Measurements from ENCODE around the gene KCNH4. TPM values are rescaled to one million over a fixed set of nuclear protein-coding genes. Genes with fewer than 3 reads are reported as not detected.
A peak's percentile ranks its signal among the peaks of the same experiment; 100 is the strongest.

Gene KCNH4
- total RNA-seq, 6 donors from 2014 or later: under 0.01 to 0.27 TPM; not detected in 4

DNA sequence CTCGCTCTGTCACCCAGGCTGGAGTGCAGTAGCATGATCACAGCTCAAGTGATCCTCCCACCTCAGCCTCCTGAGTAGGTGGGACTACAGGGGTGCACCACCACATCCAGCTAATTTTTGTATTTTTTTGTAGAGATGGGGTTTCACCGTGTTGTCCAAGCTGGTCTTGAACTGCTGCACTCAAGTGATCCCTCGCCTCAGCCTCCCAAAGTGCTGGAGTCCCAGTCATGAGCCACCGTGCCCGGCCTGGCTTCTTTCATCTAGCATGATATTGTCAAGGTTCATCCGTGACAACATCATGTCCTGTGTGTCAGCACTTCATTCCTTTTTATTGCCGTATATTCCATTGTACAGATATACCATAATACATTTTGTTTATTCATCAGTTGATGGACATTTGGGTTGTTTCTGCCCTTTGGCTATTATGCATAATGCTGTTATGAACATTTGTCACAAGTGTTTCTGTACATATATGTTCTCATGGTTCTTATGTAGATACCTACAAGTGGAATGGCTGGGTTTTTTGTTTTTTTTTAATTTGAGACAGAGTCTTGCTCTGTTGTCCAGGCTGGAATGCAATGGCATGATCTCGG lies 16.7 kb upstream of the KCNH4 start:
- H3K36me3 ChIP-seq: peaks cover 0 to 34% (median 18%) of the 10 kb centered on the region in 4 donors
- no peak for DNase-seq
- no peaks in the 10 kb centered on the region for H3K27me3 ChIP-seq
- no peak overlapping the region for H3K27ac ChIP-seq
- TF ChIP-seq, protein P1, sequence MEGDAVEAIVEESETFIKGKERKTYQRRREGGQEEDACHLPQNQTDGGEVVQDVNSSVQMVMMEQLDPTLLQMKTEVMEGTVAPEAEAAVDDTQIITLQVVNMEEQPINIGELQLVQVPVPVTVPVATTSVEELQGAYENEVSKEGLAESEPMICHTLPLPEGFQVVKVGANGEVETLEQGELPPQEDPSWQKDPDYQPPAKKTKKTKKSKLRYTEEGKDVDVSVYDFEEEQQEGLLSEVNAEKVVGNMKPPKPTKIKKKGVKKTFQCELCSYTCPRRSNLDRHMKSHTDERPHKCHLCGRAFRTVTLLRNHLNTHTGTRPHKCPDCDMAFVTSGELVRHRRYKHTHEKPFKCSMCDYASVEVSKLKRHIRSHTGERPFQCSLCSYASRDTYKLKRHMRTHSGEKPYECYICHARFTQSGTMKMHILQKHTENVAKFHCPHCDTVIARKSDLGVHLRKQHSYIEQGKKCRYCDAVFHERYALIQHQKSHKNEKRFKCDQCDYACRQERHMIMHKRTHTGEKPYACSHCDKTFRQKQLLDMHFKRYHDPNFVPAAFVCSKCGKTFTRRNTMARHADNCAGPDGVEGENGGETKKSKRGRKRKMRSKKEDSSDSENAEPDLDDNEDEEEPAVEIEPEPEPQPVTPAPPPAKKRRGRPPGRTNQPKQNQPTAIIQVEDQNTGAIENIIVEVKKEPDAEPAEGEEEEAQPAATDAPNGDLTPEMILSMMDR (IDR thresholded peaks at IDR 0.05): no peak
- no peak for TF ChIP-seq POLR2AphosphoS5 (IDR thresholded peaks at IDR 0.05)
- no peak for TF ChIP-seq POLR2A (IDR thresholded peaks at IDR 0.05)
- no peak for TF ChIP-seq EP300 (IDR thresholded peaks at IDR 0.05)
- H3K9me3 ChIP-seq: no peaks in the 10 kb centered on the region
- no peak for ATAC-seq (ENCODE audit: low FRiP score in 2 of 2)
- H3K4me3 ChIP-seq: no peak overlapping the region
- WGBS, 2 donors: 90 to 91% methylated on average over 8 of the region's 8 CpGs
- peaks cover 16 to 20% (median 19%) of the 10 kb centered on the region in 4 donors for H3K4me1 ChIP-seq

DNA sequence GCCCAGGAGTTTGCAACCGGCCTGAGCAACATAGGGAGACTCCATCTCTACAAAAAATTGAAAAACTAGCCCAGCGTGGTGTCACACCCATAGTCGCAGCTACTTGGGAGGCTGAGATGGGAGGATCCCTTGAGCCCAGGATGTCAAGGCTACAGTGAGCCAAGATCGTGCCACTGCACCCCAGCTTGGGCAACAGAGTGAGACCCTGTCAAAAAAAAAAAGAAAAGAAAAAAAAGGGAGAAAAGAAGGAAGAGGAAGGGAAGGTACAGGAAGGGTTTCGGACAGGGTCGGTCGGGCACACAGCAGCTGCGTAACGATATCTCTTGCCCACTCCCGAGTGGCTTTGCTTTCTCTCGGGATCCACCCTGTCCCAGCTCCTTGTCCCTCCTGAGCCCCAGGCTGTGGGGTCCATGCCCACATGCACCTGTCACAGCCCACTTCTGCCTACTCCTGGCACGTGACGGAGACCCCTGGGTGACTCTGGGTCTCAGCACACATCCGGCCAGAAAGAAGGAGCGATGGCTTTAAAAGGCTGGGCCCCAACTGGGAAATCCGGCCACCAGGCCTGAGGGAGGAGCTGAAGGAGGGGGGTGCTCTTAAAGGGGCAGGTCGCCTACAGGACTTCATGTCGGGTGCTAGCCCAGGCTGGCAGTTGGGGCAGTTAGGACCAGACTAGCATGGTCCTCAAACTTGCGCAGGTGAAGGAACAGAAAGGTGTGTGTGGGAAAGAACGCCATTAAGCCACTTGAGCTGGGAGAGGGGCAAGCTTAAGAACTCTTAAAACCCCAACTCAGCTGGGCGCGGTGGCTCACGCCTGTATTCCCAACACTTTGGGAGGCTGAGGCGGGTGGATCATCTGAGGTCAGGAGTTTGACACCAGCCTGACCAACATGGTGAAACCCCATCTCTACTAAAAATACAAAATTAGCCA lies 13.3 kb upstream of the KCNH4 start, which contains the start of gene GHDC:
GHDC (minus strand) TSS at position 526 of the 931 bp plus-strand sequence. CDS start 913 bp downstream, outside the sequence.
- Histone ChIP-seq H3K4me3 (peak within 1 kb of the TSS; percentile 74 to 89 (median 76)), H3K27ac (peak within 1 kb of the TSS; percentile 80 to 93 (median 90)), H3K4me1 (peaks cover 16 to 24% (median 19%) of the 10 kb centered on the region in 4 donors), H3K9me3 (no peaks in the 10 kb centered on the region), H3K36me3 (peaks cover 0 to 11% (median 0%) of the 10 kb centered on the region in 4 donors), H3K27me3 (no peaks in the 10 kb centered on the region)
- TF ChIP-seq, protein P1 (IDR thresholded peaks at IDR 0.05): peak in 2 of 6 experiments; percentile 10 to 47
- TF ChIP-seq EP300 (IDR thresholded peaks at IDR 0.05) (peak in 1 of 4 donors; percentile 11), POLR2A (IDR thresholded peaks at IDR 0.05) (peak in 1 of 4 donors; percentile 65), POLR2AphosphoS5 (IDR thresholded peaks at IDR 0.05) (peak; percentile 39 to 80)
- peak in 1 of 2 donors; percentile 92 for DNase-seq
- peak; percentile 87 to 96 for ATAC-seq (ENCODE audit: low FRiP score in 2 of 2)
- 19 to 21% methylated on average over 23 to 24 of the region's 24 CpGs for WGBS, 2 donors

DNA sequence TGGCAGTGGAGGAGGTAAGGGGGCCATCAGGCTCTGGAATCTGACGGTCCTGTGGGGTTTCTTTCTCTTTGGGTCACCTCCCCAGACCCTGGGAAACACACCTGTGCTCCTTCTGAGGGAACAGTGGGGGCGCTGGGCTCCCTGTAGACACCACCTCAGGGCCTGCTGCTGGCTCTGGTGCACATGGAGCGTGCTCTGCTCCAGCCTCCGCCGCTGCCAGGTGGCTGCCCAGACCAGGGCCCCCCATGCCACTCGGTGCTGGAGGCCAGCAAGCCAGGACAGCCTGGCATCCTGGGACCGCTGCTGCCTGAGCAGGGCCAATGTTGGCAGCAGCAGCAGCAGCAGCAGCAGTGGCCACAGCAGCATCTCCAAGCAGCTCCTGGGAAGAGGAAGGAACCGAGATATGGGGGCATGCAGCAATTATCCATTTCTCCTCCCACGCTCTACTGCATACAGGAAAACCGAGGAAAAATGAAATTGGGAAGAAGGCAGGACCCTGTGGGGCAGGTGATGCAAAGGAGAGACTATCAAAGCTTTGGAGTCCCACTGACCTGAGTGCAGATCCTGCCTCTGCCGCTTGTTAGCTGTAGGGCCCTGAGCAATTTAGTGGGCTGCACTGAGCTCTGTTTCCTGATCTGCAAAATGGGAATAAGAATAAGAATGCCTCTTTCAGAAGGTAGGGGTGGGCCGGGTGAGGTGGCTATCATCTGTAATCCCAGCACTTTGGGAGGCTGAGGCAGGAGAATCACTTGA lies 12.4 kb upstream of the KCNH4 start:
- no peaks in the 10 kb centered on the region for H3K9me3 ChIP-seq
- ATAC-seq (ENCODE audit: low FRiP score in 2 of 2): no peak
- WGBS, 2 donors: 72 to 73% methylated on average over 7 to 11 of the region's 12 CpGs
- peaks cover 0 to 10% (median 0%) of the 10 kb centered on the region in 4 donors for H3K36me3 ChIP-seq
- H3K4me1 ChIP-seq: peaks cover 16 to 24% (median 19%) of the 10 kb centered on the region in 4 donors
- no peak for DNase-seq
- TF ChIP-seq POLR2A (IDR thresholded peaks at IDR 0.05) (no peak), POLR2AphosphoS5 (IDR thresholded peaks at IDR 0.05) (no peak), EP300 (IDR thresholded peaks at IDR 0.05) (no peak)
- TF ChIP-seq, protein P1 (IDR thresholded peaks at IDR 0.05): no peak
- H3K27ac ChIP-seq: peak overlapping the region; percentile 80 to 93 (median 90)
- H3K27me3 ChIP-seq: no peaks in the 10 kb centered on the region
- H3K4me3 ChIP-seq: peak overlapping the region; percentile 74 to 89 (median 76)

DNA sequence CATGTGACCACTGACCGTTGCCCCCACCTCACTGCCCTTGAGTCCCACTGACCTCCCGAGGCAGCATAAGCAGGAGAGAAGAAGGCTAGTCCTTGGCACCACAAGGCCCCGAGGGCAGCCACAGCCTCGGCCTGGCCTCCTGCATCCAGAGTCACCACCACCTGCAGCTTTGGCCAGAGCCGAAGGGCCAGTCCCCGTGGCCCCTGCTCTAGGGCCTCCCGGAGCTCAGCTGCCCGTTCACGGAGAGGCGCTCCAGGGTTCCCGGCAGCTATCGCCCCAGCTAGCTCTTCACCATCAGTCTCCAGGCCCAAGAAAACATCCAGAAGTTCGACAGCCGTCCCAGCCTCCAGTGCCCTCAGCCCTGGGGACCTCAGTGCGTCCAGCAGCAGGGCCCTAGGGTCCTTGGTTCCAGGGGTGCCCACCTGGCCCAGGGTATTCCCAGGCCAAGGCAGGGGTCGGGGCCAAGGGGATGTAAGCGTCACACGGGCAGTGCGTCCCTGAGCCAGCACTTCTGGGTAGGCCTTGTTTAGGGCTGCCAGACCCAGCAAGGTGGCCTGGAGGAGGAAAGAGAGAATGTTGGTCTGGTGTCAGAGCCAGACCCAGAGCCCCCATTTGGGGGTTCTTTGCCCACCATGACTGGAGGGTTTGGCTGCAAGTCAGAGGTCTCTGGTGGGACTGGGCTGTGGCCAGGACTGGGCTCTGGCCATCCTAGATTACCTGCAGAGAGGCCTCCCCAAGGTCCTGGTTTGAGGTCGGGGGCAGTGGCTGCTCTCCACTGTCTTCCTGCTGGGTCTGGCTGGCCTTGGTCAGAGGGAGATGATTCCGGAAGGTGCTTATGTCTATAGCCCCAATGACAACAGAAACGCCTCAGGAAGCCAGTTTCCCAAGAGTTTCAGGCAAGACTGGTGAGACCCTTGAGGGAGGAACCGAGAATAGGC lies 11.5 kb upstream of the KCNH4 start:
- 87 to 92% methylated on average over 10 to 23 of the region's 23 CpGs for WGBS, 2 donors
- ATAC-seq (ENCODE audit: low FRiP score in 2 of 2) (no peak), DNase-seq (peak in 1 of 2 donors; percentile 76)
- Histone ChIP-seq H3K4me1 (peaks cover 16 to 24% (median 19%) of the 10 kb centered on the region in 4 donors), H3K27ac (no peak overlapping the region), H3K27me3 (no peaks in the 10 kb centered on the region), H3K4me3 (peak overlapping the region in 1 of 4 donors; percentile 89), H3K9me3 (no peaks in the 10 kb centered on the region), H3K36me3 (peaks cover 0 to 10% (median 0%) of the 10 kb centered on the region in 4 donors)
- TF ChIP-seq EP300 (IDR thresholded peaks at IDR 0.05) (no peak), POLR2A (IDR thresholded peaks at IDR 0.05) (no peak), POLR2AphosphoS5 (IDR thresholded peaks at IDR 0.05) (no peak)
- TF ChIP-seq, protein P1 (IDR thresholded peaks at IDR 0.05): no peak
